GM18873 (cell line): Measurements from ENCODE around the gene EBF3.

ENCODE experiments used
- ATAC-seq: cut with Tn5 transposase; IDR thresholded peaks from one replicate; pipeline ENCODE4 v1.9.1; 2021; ENCODE audit warnings: mild to moderate bottlenecking, moderate library complexity, moderate number of reproducible peaks; ENCODE audit not compliant: unreplicated experiment, low FRiP score

EBF3 gene

GRCh38 chr10:129972145-129972965 is 8.3 kb upstream of the EBF3 start:
- no peak for ATAC-seq

- no peak for ATAC-seq
Measured at GRCh38 chr10:129971381-129972144, 7.5 kb upstream of the EBF3 start.

GRCh38 chr10:129970465-129971364 is 6.6 kb upstream of the EBF3 start:
- ATAC-seq: no peak

GRCh38 chr10:129969911-129970464 is 5.9 kb upstream of the EBF3 start:
- ATAC-seq: no peak

- ATAC-seq: no peak
Measured at GRCh38 chr10:129969184-129969910, 5.3 kb upstream of the EBF3 start.

GRCh38 chr10:129968853-129969183 is 4.7 kb upstream of the EBF3 start:
- ATAC-seq: no peak

- no peak for ATAC-seq
Measured at GRCh38 chr10:129968020-129968852, 4.2 kb upstream of the EBF3 start.

GRCh38 chr10:129967579-129968019 is 3.5 kb upstream of the EBF3 start:
- ATAC-seq: no peak

- no peak for ATAC-seq
Measured at GRCh38 chr10:129966889-129967578, 3.0 kb upstream of the EBF3 start.

- ATAC-seq: no peak
Measured at GRCh38 chr10:129966370-129966888, 2.4 kb upstream of the EBF3 start.

GRCh38 chr10:129965959-129966358 is 1.9 kb upstream of the EBF3 start:
- no peak for ATAC-seq

GRCh38 chr10:129965425-129965808 is 1.3 kb upstream of the EBF3 start:
- no peak for ATAC-seq

GRCh38 chr10:129964611-129965424 is 744 bp upstream of the EBF3 start:
- ATAC-seq: no peak

GRCh38 chr10:129962872-129963640 is 1.0 kb downstream of the EBF3 start:
- ATAC-seq: no peak

GRCh38 chr10:129962031-129962871 is 1.8 kb downstream of the EBF3 start:
- ATAC-seq: no peak
